Esophagus squamous epithelium (tissue), 4 donors: ENCODE data around the gene GPC5.

Source experiments
- CTCF ChIP-seq, 6 experiments: fragments of 450-650 bp in 4 of 6; fragments of 200-600 bp in 2 of 6; sonication (generic) in 2 of 6; IDR thresholded peaks; one replicate each; pipeline ENCODE4 v1.5.1; 2016 to 2019; ENCODE audit warnings: antibody characterized with exemption in 6 of 6, mild to moderate bottlenecking in 4 of 6, moderate library complexity in 4 of 6
- POLR2A ChIP-seq, 4 donors: fragments of 450-650 bp; IDR thresholded peaks; one replicate each; pipeline ENCODE4 v1.6.1; 2017; ENCODE audit warnings: antibody characterized with exemption in 4 of 4, mild to moderate bottlenecking in 4 of 4, moderate library complexity in 3 of 4

GRCh38 chr13:91978571-91978970 lies 580.1 kb downstream of the GPC5 start:
- TF ChIP-seq CTCF (IDR thresholded peaks at IDR 0.05) (no peak), POLR2A (IDR thresholded peaks at IDR 0.05) (no peak)
